K562 (cell line): ENCODE results near the gene BNC2. TPM values are rescaled to one million over a fixed set of nuclear protein-coding genes. Genes with fewer than 3 reads are reported as not detected.

Experiments
- ATAC-seq: fragments of 200-7000 bp; cut with Tn5 transposase; 3 replicates; pipeline ENCODE4 v1.9.1; 2020; ENCODE audit warnings: moderate library complexity
- BruUV-seq: library from RNA; stranded (reverse); fragments of 400-500 nt; replicated peaks from 2 replicates; lab custom pipeline; 2021; lab: Mats Ljungman, UMichigan
- CTCF ChIA-PET: fragments of 300-600 bp; formaldehyde crosslinking; extraction: SDS; loops from one replicate; lab custom pipeline; 2021; ENCODE audit warnings: low intra/inter-chr PET ratio; lab: Yijun Ruan, JAX
- POLR2A ChIA-PET: fragments of 300-600, 350-650 bp; sonication (Branson Sonifier 250); formaldehyde crosslinking; extraction: SDS; loops from one replicate; lab custom pipeline; 2021; ENCODE audit warnings: antibody characterized with exemption, inconsistent platforms; lab: Yijun Ruan, JAX
- DNase-seq, 4 experiments: peaks; one replicate each; pipeline versions ENCODE4 v3.0.0 to v3.0.0-alpha.2; 2011 to 2018; ENCODE audit warnings: low spot score in 3 of 4, mixed read lengths in 3 of 4; ENCODE audit errors: extremely low read depth in 1 of 4
- FAIRE-seq: peaks from 2 replicates; lab custom pipeline; 2011; peaks lifted over from hg19 to GRCh38; lab: Jason Lieb, UNC
- H2AFZ ChIP-seq: 2 replicates; pipeline ENCODE4 v1.6.0; 2011; ENCODE audit warnings: low read depth, low read length, control low read depth, inconsistent platforms
- H3K27ac ChIP-seq: fragments of 200-600 bp; 3 replicates; pipeline ENCODE4 v1.8.0; 2011; ENCODE audit warnings: low read depth, mild to moderate bottlenecking, control low read depth, inconsistent platforms, low read length, moderate library complexity, mixed read lengths; ENCODE audit errors: extremely low read depth
- H3K27me3 ChIP-seq, 2 experiments: fragments of 300-600 bp in 1 of 2; 2 replicates in 1 of 2; 3 replicates in 1 of 2; pipeline versions ENCODE4 v1.6.0 to v1.8.0; 2011; ENCODE audit warnings: inconsistent platforms in 2 of 2, low read length in 2 of 2, mild to moderate bottlenecking in 1 of 2, mixed read lengths in 1 of 2, moderate library complexity in 1 of 2; ENCODE audit not compliant: control insufficient read depth in 2 of 2, insufficient read depth in 2 of 2
- H3K36me3 ChIP-seq: fragments of 300-600 bp; 3 replicates; pipeline ENCODE4 v1.8.0; 2011; ENCODE audit warnings: mild to moderate bottlenecking, low read length, inconsistent platforms; ENCODE audit not compliant: control insufficient read depth, insufficient read depth
- H3K4me1 ChIP-seq, 2 experiments: fragments of 200-600 bp in 1 of 2; replicated peaks in 1 of 2; 2 replicates in 1 of 2; 3 replicates in 1 of 2; pipeline versions ENCODE4 v1.5.1 to v1.8.0; 2011; ENCODE audit warnings: inconsistent platforms in 2 of 2, low read length in 2 of 2, mild to moderate bottlenecking in 1 of 2, mixed read lengths in 1 of 2, moderate library complexity in 1 of 2; ENCODE audit not compliant: control insufficient read depth in 2 of 2, insufficient read depth in 2 of 2
- H3K4me2 ChIP-seq: 2 replicates; pipeline ENCODE4 v1.6.1; 2011; ENCODE audit warnings: low read length, control low read depth, inconsistent platforms, mixed read lengths; ENCODE audit not compliant: insufficient read depth
- H3K4me3 ChIP-seq: fragments of 200-600 bp; sonication (generic), shearing (Covaris generic); 2 replicates; pipeline ENCODE4 v1.5.1; 2016; ENCODE audit warnings: control low read depth, inconsistent platforms
- H3K79me2 ChIP-seq: fragments of 200-600 bp; 3 replicates; pipeline ENCODE4 v1.8.0; 2011; ENCODE audit warnings: low read length, inconsistent platforms; ENCODE audit not compliant: control insufficient read depth, insufficient read depth
- H3K9ac ChIP-seq, 2 experiments: 2 replicates each; pipeline versions ENCODE4 v1.6.0 to v1.6.1; 2011; ENCODE audit warnings: low read depth in 2 of 2, low read length in 2 of 2, control low read depth in 1 of 2, inconsistent platforms in 1 of 2, mild to moderate bottlenecking in 1 of 2, mixed read lengths in 1 of 2; ENCODE audit not compliant: insufficient read depth in 1 of 2
- H3K9me1 ChIP-seq: one replicate; pipeline ENCODE4 v1.6.0; 2011; ENCODE audit warnings: inconsistent platforms, mild to moderate bottlenecking, low read length, moderate library complexity; ENCODE audit not compliant: control insufficient read depth, insufficient read depth
- H3K9me3 ChIP-seq: replicated peaks from 2 replicates; pipeline ENCODE4 v1.5.1; 2011; ENCODE audit warnings: low read depth, low read length, inconsistent platforms; ENCODE audit not compliant: control insufficient read depth, insufficient read depth
- H4K20me1 ChIP-seq: replicated peaks from 2 replicates; pipeline ENCODE4 v1.6.1; 2011; ENCODE audit warnings: low read length, inconsistent platforms, mixed read lengths; ENCODE audit not compliant: control insufficient read depth, insufficient read depth
- ATF6 ChIP-seq: sonication (generic); formaldehyde crosslinking; IDR thresholded peaks from 2 replicates; pipeline ENCODE4 v1.4.0; 2020; ENCODE audit warnings: mild to moderate bottlenecking, missing genetic modification reagents
- E2F4 ChIP-seq: sonication (generic); formaldehyde crosslinking; IDR thresholded peaks from 2 replicates; pipeline ENCODE4 v1.8.0; 2022; ENCODE audit warnings: mild to moderate bottlenecking, low read depth, missing genetic modification reagents
- ETV1 ChIP-seq: fragments of 450-650 bp; conservative IDR thresholded peaks from 2 replicates; pipeline ENCODE4 v1.6.1; 2016; ENCODE audit warnings: missing genetic modification characterization, control low read depth, low read depth, missing compliant biosample characterization
- PTRF ChIP-seq: fragments of 450-650 bp; IDR thresholded peaks from 2 replicates; pipeline ENCODE4 v1.6.1; 2016; ENCODE audit warnings: mild to moderate bottlenecking, missing genetic modification characterization, missing compliant biosample characterization
- ZNF253 ChIP-seq: fragments of 250-450 bp; sonication (Bioruptor Pico); conservative IDR thresholded peaks from 2 replicates; pipeline ENCODE4 v1.6.1; 2021; ENCODE audit warnings: mild to moderate bottlenecking
- WGBS: fragments of 100-300 bp; shearing (Covaris generic); methylation state at CpG from one replicate; pipeline ENCODE4 v1.1.6; 2016; ENCODE audit warnings: low coverage, mixed read lengths; ENCODE audit not compliant: insufficient coverage; ENCODE audit errors: missing lambda C conversion rate; 5-methylcytosine and 5-hydroxymethylcytosine counted together
- in situ Hi-C: fragments of 300-500 bp; cut with MboI; formaldehyde crosslinking; loops from 4 replicates; pipeline ENCODE4 v1.15.0; 2018; ENCODE audit warnings: inconsistent platforms, mixed read lengths
- intact Hi-C: fragments of 100-400 bp; cut with micrococcal nuclease; formaldehyde crosslinking; loops from 2 replicates; pipeline ENCODE4 v1.14.2; 2022
- polyA plus RNA-seq, 8 experiments: library from polyadenylated mRNA; depleted of rRNA in 4 of 8; stranded (reverse) in 5 of 8; unstranded in 3 of 8; fragments of >200 nt; fragmentation: Nextera tagmentation in 2 of 8; fragmentation: Illumina TruSeq in 1 of 8; extraction: Ambion mirVana in 2 of 8; extraction: Trizol in 1 of 8; gene quantifications; 2 replicates each; pipeline versions ENCODE4 v1.2.1 to v1.2.3, GENCODE V29; 2011 to 2014; ENCODE audit warnings: inconsistent platforms in 1 of 8, missing spikeins in 1 of 8
- total RNA-seq, 7 experiments: library from RNA; depleted of rRNA in 6 of 7; stranded (reverse); fragments of >200 nt in 6 of 7; fragmentation: Illumina TruSeq in 2 of 7; extraction: Trizol in 2 of 7; gene quantifications; 2 replicates each; pipeline versions ENCODE4 v1.2.1 to v1.2.3, GENCODE V29; 2011 to 2021; ENCODE audit warnings: low replicate concordance in 1 of 7

BNC2 gene
- total and polyA plus RNA-seq, 9 of the 15 experiments (the other 6 are each of a cell fraction or from before 2014, with no cell fraction given) = not detected

GRCh38 chr9:16371306-16371705 lies 499.2 kb downstream of the BNC2 start:
- 0% methylated on average over 3 of the region's 4 CpGs for WGBS
- Histone ChIP-seq H3K4me3 (no peak overlapping the region), H3K27ac (no peak overlapping the region), H3K9ac (no peak overlapping the region), H4K20me1 (no peaks in the 10 kb centered on the region), H3K9me3 (no peaks in the 10 kb centered on the region), H3K4me1 (no peaks in the 10 kb centered on the region), H3K9me1 (no peaks in the 10 kb centered on the region), H3K36me3 (no peaks in the 10 kb centered on the region), H3K79me2 (no peaks in the 10 kb centered on the region), H3K4me2 (no peak overlapping the region), H2AFZ (no peak overlapping the region), H3K27me3 (no peaks in the 10 kb centered on the region)
- intact Hi-C loops = no loop called here
- FAIRE-seq (no peak), DNase-seq (no peak), ATAC-seq (no peak)
- BruUV-seq = no TSS peak
- TF ChIP-seq ZNF253 (CRISPR knock-in tag) (no peak), E2F4 (CRISPR knock-in tag) (no peak), ATF6 (CRISPR knock-in tag) (no peak), PTRF (tag) (no peak), ETV1 (tag) (no peak)
- ChIA-PET POLR2A (no interaction called here), CTCF (no interaction called here)
- in situ Hi-C loops = no loop called here
